NOMO-1 (cell line): ENCODE results near the gene ACTG1.

Experiments used
- DNase-seq, 2 experiments: peaks; one replicate each; lab custom pipeline; 2025; ENCODE audit not compliant: unreplicated experiment in 2 of 2; lab: John Stamatoyannopoulos, UW

The ACTG1 gene

DNA sequence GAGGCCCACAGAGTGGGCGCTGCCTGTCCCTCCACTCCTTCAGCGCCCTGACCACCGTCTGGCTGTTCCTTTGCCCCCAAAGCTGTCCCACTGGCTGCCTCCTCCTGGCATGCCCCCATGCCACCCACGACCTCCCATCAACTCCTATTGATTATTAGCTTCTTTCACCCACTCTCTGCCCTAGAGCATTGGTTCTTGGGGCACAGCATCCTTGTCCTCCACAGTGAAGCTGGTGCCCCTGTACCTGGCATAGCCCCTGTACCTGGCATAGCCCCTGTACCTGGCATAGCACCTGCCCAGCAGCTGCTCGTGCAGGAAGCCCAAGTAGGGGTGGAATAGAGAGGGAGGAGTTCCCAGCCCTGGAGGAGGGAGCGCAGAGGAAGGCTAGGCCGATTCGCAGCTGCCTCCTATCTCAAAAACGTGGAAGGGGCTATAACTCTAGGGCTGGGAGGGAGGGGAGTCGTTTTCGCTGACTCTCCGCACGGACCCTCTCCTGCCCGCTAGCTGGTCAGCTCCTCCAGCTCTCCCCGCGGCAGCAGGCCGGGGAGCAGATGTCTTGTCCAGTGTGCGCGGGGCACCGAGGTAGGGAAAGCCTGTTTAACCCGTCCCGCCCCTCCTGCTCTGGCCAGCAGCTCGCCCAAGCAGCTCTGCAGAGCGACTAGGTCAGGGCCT is 5.7 kb upstream of the ACTG1 start:
- DNase-seq, result no peak

DNA sequence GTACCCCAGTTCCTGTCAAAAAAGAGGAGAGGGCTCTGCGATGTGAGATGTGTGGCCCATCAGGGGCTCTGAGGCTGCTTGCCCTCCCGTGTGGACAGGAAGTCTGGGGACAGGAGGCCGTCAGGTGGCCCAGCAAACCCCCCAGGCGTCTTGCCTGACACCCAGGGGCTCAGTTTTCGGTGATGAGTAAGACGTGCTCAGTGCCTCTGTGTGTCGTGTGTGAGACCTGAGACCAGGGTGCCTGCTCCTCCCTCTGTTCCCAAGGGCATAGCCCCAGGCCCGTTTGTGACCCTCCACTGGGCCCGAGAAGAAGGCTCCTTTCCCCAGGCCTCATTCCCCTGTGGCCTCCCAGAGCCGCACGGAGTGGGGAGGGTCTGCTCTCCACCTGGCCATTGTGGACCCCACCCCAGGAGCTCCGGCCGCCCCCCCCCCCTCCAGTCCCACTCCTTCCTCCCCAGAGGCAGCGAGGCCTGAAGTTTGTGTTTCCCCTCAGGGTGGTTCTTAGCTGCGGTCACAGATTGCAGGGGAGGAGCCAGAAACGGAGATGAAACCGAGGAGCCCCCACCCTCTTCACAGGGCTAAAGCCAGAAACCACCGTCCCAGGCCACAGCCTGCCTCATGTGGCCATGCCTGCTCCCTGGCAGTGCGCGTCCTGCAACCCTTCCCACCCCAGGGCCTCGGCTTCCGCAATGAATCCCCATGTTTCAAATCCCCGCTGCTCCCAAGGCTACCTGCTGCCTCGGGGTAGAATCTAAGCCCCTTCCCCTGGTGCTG is 4.9 kb upstream of the ACTG1 start:
- peak; percentile 45 for DNase-seq

- DNase-seq, result no peak
Observed at GRCh38 chr17:81517009-81517338, 4.4 kb upstream of the ACTG1 start.

DNA sequence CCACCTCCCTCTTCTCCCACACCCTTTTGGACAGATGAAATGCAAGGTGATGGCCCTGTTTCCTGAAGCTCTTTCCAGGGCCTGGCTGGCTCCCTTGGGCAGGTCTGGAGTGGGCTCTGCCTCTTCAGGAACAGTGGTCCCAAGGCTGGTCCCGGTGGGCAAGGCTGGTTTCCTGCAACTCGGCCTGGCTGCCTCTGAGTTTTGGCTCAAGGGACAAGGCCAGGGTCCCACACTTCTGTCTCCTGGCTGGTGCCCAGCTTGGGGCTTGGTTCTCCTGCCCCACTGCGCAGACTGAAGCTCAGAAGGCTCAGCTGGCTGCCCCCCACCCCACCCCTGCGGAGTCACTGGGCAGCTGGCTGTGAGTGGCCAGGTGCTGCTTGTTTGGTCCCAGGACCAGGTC is 3.8 kb upstream of the ACTG1 start:
- no peak for DNase-seq

GRCh38 chr17:81515530-81516041 is 3.0 kb upstream of the ACTG1 start:
- DNase-seq, result no peak

GRCh38 chr17:81514739-81515529 is 2.3 kb upstream of the ACTG1 start:
- DNase-seq, result peak; percentile 70 to 80

- DNase-seq, result peak in 1 of 2 experiments; percentile 33
Observed at GRCh38 chr17:81514489-81514738, 1.8 kb upstream of the ACTG1 start.

- DNase-seq, result peak; percentile 50 to 67
Observed at GRCh38 chr17:81513753-81514488, 1.3 kb upstream of the ACTG1 start.

- DNase-seq, result peak; percentile 67 to 73
Observed at GRCh38 chr17:81513372-81513752, 763 bp upstream of the ACTG1 start.

DNA sequence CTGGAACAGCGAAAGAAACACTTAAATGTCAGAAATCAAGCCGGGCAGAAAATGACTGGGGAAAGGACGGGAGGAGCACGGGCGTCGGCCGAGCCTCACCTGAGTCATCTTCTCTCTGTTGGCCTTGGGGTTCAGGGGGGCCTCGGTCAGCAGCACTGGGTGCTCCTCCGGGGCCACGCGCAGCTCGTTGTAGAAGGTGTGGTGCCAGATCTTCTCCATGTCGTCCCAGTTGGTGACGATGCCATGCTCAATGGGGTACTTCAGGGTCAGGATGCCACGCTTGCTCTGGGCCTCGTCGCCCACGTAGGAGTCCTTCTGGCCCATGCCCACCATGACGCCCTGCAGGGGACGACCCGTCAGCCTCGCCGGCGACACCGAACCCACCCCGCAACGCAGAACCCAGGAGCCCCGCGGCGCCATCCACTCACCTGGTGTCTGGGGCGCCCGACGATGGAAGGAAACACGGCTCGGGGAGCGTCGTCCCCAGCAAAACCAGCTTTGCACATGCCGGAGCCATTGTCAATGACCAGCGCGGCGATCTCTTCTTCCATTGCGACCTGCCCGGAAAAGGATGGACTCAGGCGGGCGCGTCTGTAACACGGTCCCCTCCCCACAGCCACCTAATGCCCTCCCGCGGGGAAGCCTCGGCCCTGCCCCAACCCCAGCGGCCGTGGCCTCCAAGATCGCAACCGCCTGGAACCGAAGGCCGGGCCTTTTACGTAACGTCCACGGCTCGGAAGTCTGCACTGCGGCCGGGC is 616 bp downstream of the ACTG1 start:
- DNase-seq, result peak in 1 of 2 experiments; percentile 36

DNA sequence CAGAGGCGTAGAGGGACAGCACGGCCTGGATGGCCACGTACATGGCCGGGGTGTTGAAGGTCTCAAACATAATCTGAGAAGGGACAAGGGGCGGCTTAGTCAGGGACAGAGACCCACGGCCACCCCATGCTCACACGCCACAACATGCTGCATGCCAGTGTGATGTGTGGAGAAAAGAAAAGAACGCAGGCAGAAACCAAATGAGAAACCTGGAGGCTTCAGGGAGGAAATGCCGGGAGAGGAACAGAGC is 1.1 kb downstream of the ACTG1 start:
- DNase-seq, result no peak

- DNase-seq, result no peak
Observed at GRCh38 chr17:81510785-81511553, 1.6 kb downstream of the ACTG1 start.

GRCh38 chr17:81509972-81510784 is 2.4 kb downstream of the ACTG1 start:
- no peak for DNase-seq

GRCh38 chr17:81509207-81509971 is 3.2 kb downstream of the ACTG1 start:
- DNase-seq, result peak; percentile 19 to 40

DNA sequence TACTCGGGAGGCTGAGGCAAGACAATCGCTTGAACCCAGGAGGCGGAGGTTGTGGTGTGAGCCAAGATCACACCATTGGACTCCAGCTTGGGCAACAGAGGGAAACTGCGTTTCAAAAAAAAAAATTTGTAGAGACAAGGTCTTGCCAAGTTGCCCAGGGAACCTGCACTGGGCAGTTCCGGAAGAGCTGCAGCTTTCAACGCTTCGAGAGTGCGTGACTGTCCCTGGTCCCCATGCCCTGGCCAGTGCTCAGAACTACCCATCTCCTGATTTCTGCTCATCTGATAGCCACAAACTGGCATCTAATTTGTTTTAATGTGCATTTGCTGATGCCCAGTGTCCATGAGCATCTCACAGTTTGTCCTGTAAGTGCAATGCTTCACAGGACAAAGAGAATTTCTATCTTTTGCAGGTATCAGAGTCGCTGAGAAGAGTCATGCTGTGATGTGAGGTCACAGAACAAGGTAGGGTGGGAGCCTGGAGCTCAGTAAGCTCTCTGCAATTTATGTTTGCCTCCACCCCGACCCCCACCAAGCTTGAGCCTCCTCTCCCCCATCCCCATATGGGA is 3.9 kb downstream of the ACTG1 start:
- peak in 1 of 2 experiments; percentile 42 for DNase-seq

DNA sequence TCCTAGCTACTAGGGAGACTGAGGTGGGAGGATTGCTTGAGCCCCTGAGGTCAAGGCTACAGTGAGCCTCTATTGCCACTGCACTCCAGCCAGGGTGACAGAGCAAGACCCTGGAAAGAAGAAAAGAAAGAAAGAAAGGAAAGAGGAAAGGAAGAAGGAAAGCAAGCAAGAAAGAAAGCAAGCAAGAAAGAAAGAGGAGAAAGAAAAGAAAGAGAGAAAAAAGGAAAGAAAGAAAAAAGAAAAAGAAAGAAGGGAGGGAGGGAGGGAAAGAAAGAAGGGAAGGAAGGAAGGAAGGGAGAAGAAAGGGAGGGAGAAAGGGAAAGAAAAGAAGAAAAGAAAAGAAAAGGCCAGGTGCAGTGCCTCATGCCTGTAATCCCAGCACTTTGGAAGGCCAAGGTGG is 9.0 kb downstream of the ACTG1 start:
- no peak for DNase-seq

DNA sequence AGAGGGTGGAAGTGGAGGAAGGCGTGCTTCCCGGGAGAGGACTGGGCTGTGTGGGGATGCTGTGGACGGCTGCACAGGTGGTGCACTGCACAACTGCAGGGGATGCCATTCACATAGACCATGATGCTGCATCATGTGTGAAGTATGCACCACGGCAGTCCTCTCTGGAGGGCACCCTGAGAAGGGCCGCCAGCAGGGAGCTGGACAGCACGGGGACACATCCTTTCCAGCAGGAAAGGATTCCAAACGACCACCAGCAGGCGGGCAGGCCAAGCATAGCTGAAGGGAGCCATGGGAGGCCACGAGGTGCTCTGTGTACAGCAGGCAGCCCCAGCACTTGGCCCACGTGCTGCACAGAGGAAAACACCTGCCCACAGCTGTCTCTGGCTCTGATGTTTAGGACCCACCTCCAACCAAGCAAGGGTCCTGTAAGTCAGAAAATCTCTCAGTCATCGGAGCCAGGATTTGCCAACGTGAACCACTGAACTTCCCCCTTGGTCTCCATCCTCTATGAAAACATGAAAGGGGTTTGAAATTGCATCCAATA is 10.1 kb downstream of the ACTG1 start:
- DNase-seq, result no peak

DNA sequence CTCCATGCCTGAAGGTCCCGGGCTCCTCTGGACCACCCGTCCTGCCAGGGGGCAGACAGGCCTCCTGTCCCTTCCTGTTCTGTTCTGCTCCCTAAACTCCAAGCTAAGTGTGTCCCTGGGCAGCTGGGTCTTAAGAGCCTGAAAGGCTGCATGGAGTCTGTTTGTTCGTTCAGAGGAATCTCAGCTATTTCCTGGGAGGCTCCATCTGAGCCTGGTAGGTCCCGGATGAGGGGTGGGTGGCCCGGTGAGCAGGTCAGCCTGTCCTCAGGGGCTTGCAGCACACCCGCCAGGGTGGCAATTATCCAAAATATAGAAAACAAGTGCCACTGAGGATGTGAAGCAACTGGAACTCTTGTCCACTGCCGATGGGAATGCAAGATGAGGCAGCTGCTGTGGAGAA is 12.6 kb downstream of the ACTG1 start:
- no peak for DNase-seq
